ENCODE data around the gene MTERF4. TPM values are rescaled to one million over a fixed set of nuclear protein-coding genes. Genes with fewer than 3 reads are reported as not detected.

MTERF4 gene
- total and polyA plus RNA-seq, 2 of the 13 experiments (the other 11 are each of a cell fraction or from before 2014, with no cell fraction given), result 50.5 to 59.8 TPM

DNA sequence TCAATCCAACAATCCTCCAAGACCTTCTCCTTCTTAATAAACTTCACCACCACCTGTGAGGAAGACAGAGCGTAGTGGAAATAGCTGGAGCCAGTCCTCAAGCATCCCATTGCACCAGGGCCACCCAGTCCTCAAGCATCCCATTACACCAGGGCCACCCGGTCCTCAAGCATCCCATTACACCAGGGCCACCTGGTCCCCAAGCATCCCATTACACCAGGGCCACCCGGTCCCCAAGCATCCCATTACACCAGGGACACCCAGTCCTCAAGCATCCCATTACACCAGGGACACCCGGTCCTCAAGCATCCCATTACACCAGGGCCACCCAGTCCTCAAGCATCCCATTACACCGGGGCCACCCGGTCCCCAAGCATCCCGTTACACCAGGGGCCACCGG, 13.3 kb upstream of the MTERF4 start (continued):
- TF ChIP-seq, protein P1, sequence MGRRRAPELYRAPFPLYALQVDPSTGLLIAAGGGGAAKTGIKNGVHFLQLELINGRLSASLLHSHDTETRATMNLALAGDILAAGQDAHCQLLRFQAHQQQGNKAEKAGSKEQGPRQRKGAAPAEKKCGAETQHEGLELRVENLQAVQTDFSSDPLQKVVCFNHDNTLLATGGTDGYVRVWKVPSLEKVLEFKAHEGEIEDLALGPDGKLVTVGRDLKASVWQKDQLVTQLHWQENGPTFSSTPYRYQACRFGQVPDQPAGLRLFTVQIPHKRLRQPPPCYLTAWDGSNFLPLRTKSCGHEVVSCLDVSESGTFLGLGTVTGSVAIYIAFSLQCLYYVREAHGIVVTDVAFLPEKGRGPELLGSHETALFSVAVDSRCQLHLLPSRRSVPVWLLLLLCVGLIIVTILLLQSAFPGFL (CRISPR knock-in tag; IDR thresholded peaks at IDR 0.05), result no peak
- TF ChIP-seq NR2F1 (CRISPR knock-in tag; IDR thresholded peaks at IDR 0.05) (no peak), SOX6 (IDR thresholded peaks at IDR 0.05) (no peak), SOX6 (CRISPR knock-in tag; IDR thresholded peaks at IDR 0.05) (no peak), SMARCE1 (IDR thresholded peaks at IDR 0.05; ENCODE audit: borderline replicate concordance) (no peak), ZNF354B (CRISPR knock-in tag; IDR thresholded peaks at IDR 0.05) (no peak), BHLHE40 (IDR thresholded peaks at IDR 0.05; ENCODE audit: low read length) (no peak)
- TF ChIP-seq, protein P2, sequence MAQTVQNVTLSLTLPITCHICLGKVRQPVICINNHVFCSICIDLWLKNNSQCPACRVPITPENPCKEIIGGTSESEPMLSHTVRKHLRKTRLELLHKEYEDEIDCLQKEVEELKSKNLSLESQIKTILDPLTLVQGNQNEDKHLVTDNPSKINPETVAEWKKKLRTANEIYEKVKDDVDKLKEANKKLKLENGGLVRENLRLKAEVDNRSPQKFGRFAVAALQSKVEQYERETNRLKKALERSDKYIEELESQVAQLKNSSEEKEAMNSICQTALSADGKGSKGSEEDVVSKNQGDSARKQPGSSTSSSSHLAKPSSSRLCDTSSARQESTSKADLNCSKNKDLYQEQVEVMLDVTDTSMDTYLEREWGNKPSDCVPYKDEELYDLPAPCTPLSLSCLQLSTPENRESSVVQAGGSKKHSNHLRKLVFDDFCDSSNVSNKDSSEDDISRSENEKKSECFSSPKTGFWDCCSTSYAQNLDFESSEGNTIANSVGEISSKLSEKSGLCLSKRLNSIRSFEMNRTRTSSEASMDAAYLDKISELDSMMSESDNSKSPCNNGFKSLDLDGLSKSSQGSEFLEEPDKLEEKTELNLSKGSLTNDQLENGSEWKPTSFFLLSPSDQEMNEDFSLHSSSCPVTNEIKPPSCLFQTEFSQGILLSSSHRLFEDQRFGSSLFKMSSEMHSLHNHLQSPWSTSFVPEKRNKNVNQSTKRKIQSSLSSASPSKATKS (CRISPR knock-in tag; IDR thresholded peaks at IDR 0.05), result no peak
- TF ChIP-seq, protein P3, sequence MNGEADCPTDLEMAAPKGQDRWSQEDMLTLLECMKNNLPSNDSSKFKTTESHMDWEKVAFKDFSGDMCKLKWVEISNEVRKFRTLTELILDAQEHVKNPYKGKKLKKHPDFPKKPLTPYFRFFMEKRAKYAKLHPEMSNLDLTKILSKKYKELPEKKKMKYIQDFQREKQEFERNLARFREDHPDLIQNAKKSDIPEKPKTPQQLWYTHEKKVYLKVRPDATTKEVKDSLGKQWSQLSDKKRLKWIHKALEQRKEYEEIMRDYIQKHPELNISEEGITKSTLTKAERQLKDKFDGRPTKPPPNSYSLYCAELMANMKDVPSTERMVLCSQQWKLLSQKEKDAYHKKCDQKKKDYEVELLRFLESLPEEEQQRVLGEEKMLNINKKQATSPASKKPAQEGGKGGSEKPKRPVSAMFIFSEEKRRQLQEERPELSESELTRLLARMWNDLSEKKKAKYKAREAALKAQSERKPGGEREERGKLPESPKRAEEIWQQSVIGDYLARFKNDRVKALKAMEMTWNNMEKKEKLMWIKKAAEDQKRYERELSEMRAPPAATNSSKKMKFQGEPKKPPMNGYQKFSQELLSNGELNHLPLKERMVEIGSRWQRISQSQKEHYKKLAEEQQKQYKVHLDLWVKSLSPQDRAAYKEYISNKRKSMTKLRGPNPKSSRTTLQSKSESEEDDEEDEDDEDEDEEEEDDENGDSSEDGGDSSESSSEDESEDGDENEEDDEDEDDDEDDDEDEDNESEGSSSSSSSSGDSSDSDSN (CRISPR knock-in tag; IDR thresholded peaks at IDR 0.05), result no peak
- TF ChIP-seq, protein P4, sequence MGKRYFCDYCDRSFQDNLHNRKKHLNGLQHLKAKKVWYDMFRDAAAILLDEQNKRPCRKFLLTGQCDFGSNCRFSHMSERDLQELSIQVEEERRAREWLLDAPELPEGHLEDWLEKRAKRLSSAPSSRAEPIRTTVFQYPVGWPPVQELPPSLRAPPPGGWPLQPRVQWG (CRISPR knock-in tag; IDR thresholded peaks at IDR 0.05; ENCODE audit: borderline replicate concordance, low read depth), result no peak
